Adrenal gland (tissue), 12 donors: ENCODE data around the gene INCA1. TPM values are rescaled to one million over a fixed set of nuclear protein-coding genes. Genes with fewer than 3 reads are reported as not detected.

Source experiments
- DNase-seq, 7 donors: peaks; one replicate each; pipeline ENCODE4 v3.0.0-alpha.2; 2019 to 2020
- H3K27ac ChIP-seq, 5 donors: fragments of 200-600 bp; sonication (generic) in 4 of 5; 1 replicate in 3 of 5; 2 replicates in 2 of 5; pipeline versions ENCODE4 v1.5.1 to v1.8.0; 2016 to 2020; ENCODE audit warnings: mild to moderate bottlenecking in 1 of 5
- H3K27me3 ChIP-seq: fragments of 200-600 bp; 2 replicates; pipeline ENCODE4 v1.8.0; 2021
- H3K36me3 ChIP-seq, 2 donors: fragments of 200-600 bp; replicated peaks in 1 of 2; 1 replicate in 1 of 2; 2 replicates in 1 of 2; pipeline versions ENCODE4 v1.5.1 to v1.8.0; 2018 to 2022
- H3K4me1 ChIP-seq, 2 donors: fragments of 200-600 bp; replicated peaks in 1 of 2; 1 replicate in 1 of 2; 2 replicates in 1 of 2; pipeline versions ENCODE4 v1.5.1 to v1.8.0; 2018 to 2021
- H3K4me3 ChIP-seq, 4 donors: fragments of 200-600 bp; sonication (generic) in 3 of 4; one replicate each; pipeline ENCODE4 v1.5.1; 2016 to 2018
- H3K9me3 ChIP-seq, 3 donors: fragments of 200-600 bp; sonication (generic) in 1 of 3; replicated peaks in 1 of 3; 1 replicate in 2 of 3; 2 replicates in 1 of 3; pipeline versions ENCODE4 v1.5.1 to v1.8.0; 2016 to 2021
- POLR2A ChIP-seq, 2 donors: fragments of 450-650 bp; IDR thresholded peaks; one replicate each; pipeline ENCODE4 v1.6.1; 2017; ENCODE audit warnings: antibody characterized with exemption in 2 of 2, mild to moderate bottlenecking in 2 of 2, moderate library complexity in 1 of 2
- WGBS, 4 donors: extraction: QIAGEN DNeasy Blood & Tissue Kit in 2 of 4; methylation state at CpG; one replicate each; pipeline versions ENCODE4 v1.1.5 to v1.1.7; 2013 to 2017; 5-methylcytosine and 5-hydroxymethylcytosine counted together
- intact Hi-C, 2 donors: fragments of 100-400 bp; cut with DNase I; formaldehyde crosslinking; loops; one replicate each; pipeline versions ENCODE4 v1.14.1 to v1.15.0; 2022 to 2023
- polyA plus RNA-seq, 3 donors: library from polyadenylated mRNA; stranded (reverse); fragments of 200-250 nt in 2 of 3; fragments of 350-450 nt in 1 of 3; fragmentation: Illumina TruSeq in 1 of 3; extraction: RNeasy Lipid Tissue Mini Kit (QIAGEN cat#74804) in 1 of 3; gene quantifications; one replicate each; pipeline ENCODE4 v1.2.3, GENCODE V29; 2013 to 2014
- total RNA-seq, 9 donors: library from RNA; depleted of rRNA in 4 of 9; stranded (reverse); fragments of >200 nt in 4 of 9; fragments of 120-200 nt in 1 of 9; fragmentation: NEBNext Ultra II Directional in 1 of 9; extraction: Animal tissue kit (Norgen Biotek cat#: 25700) in 1 of 9; gene quantifications; one replicate each; pipeline versions ENCODE4 v1.1.0 to v1.2.4, GENCODE V29; 2013 to 2023
- TF ChIP-seq, protein P1 (sequence below), 6 experiments: fragments of 450-650 bp in 4 of 6; fragments of 200-600 bp in 2 of 6; sonication (generic) in 1 of 6; IDR thresholded peaks; 1 replicate in 5 of 6; 2 replicates in 1 of 6; pipeline versions ENCODE4 v1.5.1 to v1.8.0; 2016 to 2021; ENCODE audit warnings: antibody characterized with exemption in 6 of 6, mild to moderate bottlenecking in 2 of 6, moderate library complexity in 1 of 6
- donor health status: healthy with polysubstance abuse.
- donor health status: Bipolar disorder and iron deficiency.
- donor health status: DM: yes; HTN: yes; CAD: no.
- donor health status: DM: no; HTN: no; CAD: no.
- donor health status: DM: no; HTN: no; CAD: no.
- donor health status: DM: yes; HTN: yes; CAD: no.

The INCA1 gene
- total and polyA plus RNA-seq, 12 donors, result 0.44 to 6.2 (median 1.3) TPM; not detected in 2

- WGBS, 4 donors, result 87 to 96% (median 90%) methylated on average over 9 of the region's 9 CpGs
- intact Hi-C loops, result no loop called here
- DNase-seq, result no peak
- Histone ChIP-seq H3K27ac (no peak overlapping the region), H3K4me1 (peaks cover 0 to under 1% of the 10 kb centered on the region in 2 donors), H3K27me3 (no peaks in the 10 kb centered on the region), H3K4me3 (no peak overlapping the region), H3K36me3 (peaks cover 0 to 20% of the 10 kb centered on the region in 2 donors), H3K9me3 (no peaks in the 10 kb centered on the region)
- no peak for TF ChIP-seq POLR2A (IDR thresholded peaks at IDR 0.05)
- TF ChIP-seq, protein P1, sequence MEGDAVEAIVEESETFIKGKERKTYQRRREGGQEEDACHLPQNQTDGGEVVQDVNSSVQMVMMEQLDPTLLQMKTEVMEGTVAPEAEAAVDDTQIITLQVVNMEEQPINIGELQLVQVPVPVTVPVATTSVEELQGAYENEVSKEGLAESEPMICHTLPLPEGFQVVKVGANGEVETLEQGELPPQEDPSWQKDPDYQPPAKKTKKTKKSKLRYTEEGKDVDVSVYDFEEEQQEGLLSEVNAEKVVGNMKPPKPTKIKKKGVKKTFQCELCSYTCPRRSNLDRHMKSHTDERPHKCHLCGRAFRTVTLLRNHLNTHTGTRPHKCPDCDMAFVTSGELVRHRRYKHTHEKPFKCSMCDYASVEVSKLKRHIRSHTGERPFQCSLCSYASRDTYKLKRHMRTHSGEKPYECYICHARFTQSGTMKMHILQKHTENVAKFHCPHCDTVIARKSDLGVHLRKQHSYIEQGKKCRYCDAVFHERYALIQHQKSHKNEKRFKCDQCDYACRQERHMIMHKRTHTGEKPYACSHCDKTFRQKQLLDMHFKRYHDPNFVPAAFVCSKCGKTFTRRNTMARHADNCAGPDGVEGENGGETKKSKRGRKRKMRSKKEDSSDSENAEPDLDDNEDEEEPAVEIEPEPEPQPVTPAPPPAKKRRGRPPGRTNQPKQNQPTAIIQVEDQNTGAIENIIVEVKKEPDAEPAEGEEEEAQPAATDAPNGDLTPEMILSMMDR (IDR thresholded peaks at IDR 0.05), result no peak
Observed at GRCh38 chr17:4960279-4960922, 36.9 kb downstream of the INCA1 start.

GRCh38 chr17:4959261-4959965 is 37.9 kb downstream of the INCA1 start:
- no peak overlapping the region for H3K27ac ChIP-seq
- no peaks in the 10 kb centered on the region for H3K4me1 ChIP-seq
- no peak overlapping the region for H3K4me3 ChIP-seq
- H3K36me3 ChIP-seq, result peaks cover 0 to 20% of the 10 kb centered on the region in 2 donors
- no peak for TF ChIP-seq POLR2A (IDR thresholded peaks at IDR 0.05)
- TF ChIP-seq, protein P1 (IDR thresholded peaks at IDR 0.05), result no peak
- H3K27me3 ChIP-seq, result no peaks in the 10 kb centered on the region
- H3K9me3 ChIP-seq, result no peaks in the 10 kb centered on the region
- WGBS, 4 donors, result 85 to 92% (median 90%) methylated on average over 10 to 18 of the region's 18 CpGs
- no peak for DNase-seq
- intact Hi-C loops, result no loop called here

DNA sequence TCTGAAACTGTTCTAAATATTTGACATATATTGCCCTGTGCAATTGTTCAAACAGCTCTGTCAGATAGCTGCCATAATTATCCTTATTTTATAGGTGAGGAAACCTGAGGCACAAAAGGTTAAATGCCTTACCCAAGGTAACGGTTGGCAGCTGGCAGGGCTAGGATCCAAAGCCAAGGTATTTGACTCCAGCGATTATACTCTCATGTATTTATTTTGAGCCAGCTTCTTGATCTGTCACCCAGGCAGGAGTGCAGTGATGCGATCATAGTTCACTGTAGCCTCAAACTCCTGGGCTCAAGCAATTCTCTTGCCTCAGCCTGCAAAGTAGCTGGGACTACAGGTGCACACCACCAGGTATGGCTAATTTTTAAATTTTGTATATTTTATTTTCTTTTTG is 39.2 kb downstream of the INCA1 start:
- no peaks in the 10 kb centered on the region for H3K9me3 ChIP-seq
- intact Hi-C loops, result no loop called here
- no peak overlapping the region for H3K27ac ChIP-seq
- H3K4me3 ChIP-seq, result no peak overlapping the region
- TF ChIP-seq, protein P1 (IDR thresholded peaks at IDR 0.05), result no peak
- TF ChIP-seq POLR2A (IDR thresholded peaks at IDR 0.05), result no peak
- H3K4me1 ChIP-seq, result no peaks in the 10 kb centered on the region
- no peaks in the 10 kb centered on the region for H3K27me3 ChIP-seq
- H3K36me3 ChIP-seq, result peaks cover 0 to 20% of the 10 kb centered on the region in 2 donors
- no peak for DNase-seq
- WGBS, 4 donors, result 77 to 85% (median 78%) methylated on average over 3 of the region's 3 CpGs

- H3K4me3 ChIP-seq, result no peak overlapping the region
- H3K27me3 ChIP-seq, result no peaks in the 10 kb centered on the region
- WGBS, 4 donors, result 78 to 88% (median 87%) methylated on average over 9 to 10 of the region's 10 CpGs
- no peaks in the 10 kb centered on the region for H3K9me3 ChIP-seq
- peaks cover 0 to 20% of the 10 kb centered on the region in 2 donors for H3K36me3 ChIP-seq
- H3K27ac ChIP-seq, result no peak overlapping the region
- no peaks in the 10 kb centered on the region for H3K4me1 ChIP-seq
- DNase-seq, result no peak
- intact Hi-C loops, result no loop called here
- TF ChIP-seq, protein P1 (IDR thresholded peaks at IDR 0.05), result peak in 1 of 6 experiments; percentile 6
- TF ChIP-seq POLR2A (IDR thresholded peaks at IDR 0.05), result no peak
Observed at GRCh38 chr17:4956493-4957061, 40.7 kb downstream of the INCA1 start.
